Hematopoietic multipotent progenitor cell treated with erythropoietin and hydrocortisone succinate and interleukin-3 and kit ligand, for 17 days (in vitro differentiated cells): ENCODE data around the gene DEPP1.

Experiments
- DNase-seq: peaks from one replicate; pipeline ENCODE4 v3.0.0-alpha.2; 2015; ENCODE audit warnings: low spot score

Gene DEPP1

GRCh38 chr10:44993226-44993921, 14.8 kb upstream of the DEPP1 start:
- DNase-seq = no peak

- DNase-seq = no peak
These were observed 14.2 kb upstream of the DEPP1 start for GRCh38 chr10:44992732-44993225.

GRCh38 chr10:44992070-44992731, 13.6 kb upstream of the DEPP1 start:
- no peak for DNase-seq

- no peak for DNase-seq
These were observed 13.0 kb upstream of the DEPP1 start for GRCh38 chr10:44991571-44991970.

GRCh38 chr10:44990965-44991364, 12.4 kb upstream of the DEPP1 start:
- no peak for DNase-seq

- DNase-seq = no peak
These were observed 11.7 kb upstream of the DEPP1 start for GRCh38 chr10:44990302-44990655.

- no peak for DNase-seq
These were observed 11.1 kb upstream of the DEPP1 start for GRCh38 chr10:44989597-44990301.

- no peak for DNase-seq
These were observed 10.5 kb upstream of the DEPP1 start for GRCh38 chr10:44988957-44989585.

GRCh38 chr10:44986670-44987069, 8.1 kb upstream of the DEPP1 start:
- DNase-seq = no peak

GRCh38 chr10:44986179-44986578, 7.6 kb upstream of the DEPP1 start:
- no peak for DNase-seq

GRCh38 chr10:44985175-44985681, 6.6 kb upstream of the DEPP1 start:
- no peak for DNase-seq

- DNase-seq = no peak
These were observed 6.1 kb upstream of the DEPP1 start for GRCh38 chr10:44984671-44985101.

GRCh38 chr10:44983895-44984278, 5.3 kb upstream of the DEPP1 start:
- DNase-seq = no peak

GRCh38 chr10:44983066-44983894, 4.7 kb upstream of the DEPP1 start:
- no peak for DNase-seq

- DNase-seq = no peak
These were observed 3.9 kb upstream of the DEPP1 start for GRCh38 chr10:44982496-44982895.

GRCh38 chr10:44982114-44982460, 3.5 kb upstream of the DEPP1 start:
- no peak for DNase-seq

- DNase-seq = no peak
These were observed 2.8 kb upstream of the DEPP1 start for GRCh38 chr10:44981172-44982113.

GRCh38 chr10:44980309-44981171, 1.9 kb upstream of the DEPP1 start:
- DNase-seq = no peak
